ENCODE measurements around the gene GOLT1A.

DNA sequence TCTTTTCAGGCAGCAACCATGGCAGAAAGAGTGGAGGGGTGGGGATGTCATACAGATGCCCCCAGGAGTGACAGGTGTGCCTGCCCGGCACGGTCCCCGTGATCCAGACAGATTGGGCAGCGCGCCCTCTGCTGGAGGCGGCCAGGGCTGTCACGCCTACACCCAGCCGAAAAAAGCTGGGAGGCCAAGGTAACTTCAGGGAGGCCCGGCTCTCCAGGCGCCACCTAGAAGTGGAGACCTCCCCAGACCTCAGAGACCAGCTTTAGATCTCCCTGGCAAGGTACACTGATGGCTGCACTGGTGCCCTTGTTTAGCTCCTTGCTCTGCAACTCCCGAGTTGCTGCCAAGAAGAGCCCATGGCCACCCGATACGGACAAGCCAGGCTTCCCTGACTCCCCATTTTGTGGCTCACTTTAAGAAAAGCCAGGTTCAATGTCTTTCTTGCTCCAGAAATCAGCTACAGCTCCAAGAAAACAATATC, 6.6 kb downstream of the GOLT1A start:
- TF ChIP-seq, protein P1, sequence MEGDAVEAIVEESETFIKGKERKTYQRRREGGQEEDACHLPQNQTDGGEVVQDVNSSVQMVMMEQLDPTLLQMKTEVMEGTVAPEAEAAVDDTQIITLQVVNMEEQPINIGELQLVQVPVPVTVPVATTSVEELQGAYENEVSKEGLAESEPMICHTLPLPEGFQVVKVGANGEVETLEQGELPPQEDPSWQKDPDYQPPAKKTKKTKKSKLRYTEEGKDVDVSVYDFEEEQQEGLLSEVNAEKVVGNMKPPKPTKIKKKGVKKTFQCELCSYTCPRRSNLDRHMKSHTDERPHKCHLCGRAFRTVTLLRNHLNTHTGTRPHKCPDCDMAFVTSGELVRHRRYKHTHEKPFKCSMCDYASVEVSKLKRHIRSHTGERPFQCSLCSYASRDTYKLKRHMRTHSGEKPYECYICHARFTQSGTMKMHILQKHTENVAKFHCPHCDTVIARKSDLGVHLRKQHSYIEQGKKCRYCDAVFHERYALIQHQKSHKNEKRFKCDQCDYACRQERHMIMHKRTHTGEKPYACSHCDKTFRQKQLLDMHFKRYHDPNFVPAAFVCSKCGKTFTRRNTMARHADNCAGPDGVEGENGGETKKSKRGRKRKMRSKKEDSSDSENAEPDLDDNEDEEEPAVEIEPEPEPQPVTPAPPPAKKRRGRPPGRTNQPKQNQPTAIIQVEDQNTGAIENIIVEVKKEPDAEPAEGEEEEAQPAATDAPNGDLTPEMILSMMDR (conservative IDR thresholded peaks at IDR 0.05; ENCODE audit: low read length), result peak; percentile 89
- no peak for TF ChIP-seq EZH2phosphoT487 (IDR thresholded peaks at IDR 0.05; ENCODE audit: borderline replicate concordance)
